DND-41 (cell line): ENCODE measurements around the gene PTPRA.

Experiments
- ATAC-seq: fragments of 200-7000 bp; cut with Tn5 transposase; 3 replicates; pipeline ENCODE4 v1.9.1; 2021; ENCODE audit warnings: low read depth; ENCODE audit not compliant: insufficient read depth
- DNase-seq: peaks from one replicate; pipeline ENCODE4 v3.0.0-alpha.2; 2020
- H2AFZ ChIP-seq: 2 replicates; pipeline ENCODE4 v1.6.0; 2012; ENCODE audit warnings: low read depth, low read length
- H3K27ac ChIP-seq: 2 replicates; pipeline ENCODE4 v1.5.1; 2012; ENCODE audit warnings: low read length, inconsistent platforms
- H3K27me3 ChIP-seq: fragments of 200-600 bp; sonication (generic); 2 replicates; pipeline ENCODE4 v1.6.0; 2012; ENCODE audit warnings: low read length, mild to moderate bottlenecking, inconsistent platforms; ENCODE audit not compliant: insufficient read depth, poor library complexity
- H3K36me3 ChIP-seq: 2 replicates; pipeline ENCODE4 v1.5.1; 2012; ENCODE audit warnings: low read length, inconsistent platforms; ENCODE audit not compliant: insufficient read depth
- H3K4me1 ChIP-seq: 2 replicates; pipeline ENCODE4 v1.5.1; 2012; ENCODE audit warnings: mild to moderate bottlenecking, low read length; ENCODE audit not compliant: insufficient read depth
- H3K4me2 ChIP-seq: 2 replicates; pipeline ENCODE4 v1.6.0; 2012; ENCODE audit warnings: mild to moderate bottlenecking, moderate library complexity, low read length, inconsistent platforms; ENCODE audit not compliant: insufficient read depth
- H3K4me3 ChIP-seq, 2 experiments: fragments of 200-600 bp in 1 of 2; shearing (Covaris generic) in 1 of 2; 2 replicates each; pipeline ENCODE4 v1.5.1; 2012 to 2016; ENCODE audit warnings: inconsistent platforms in 2 of 2, low read length in 2 of 2, mild to moderate bottlenecking in 2 of 2, low read depth in 1 of 2, moderate library complexity in 1 of 2
- H3K79me2 ChIP-seq: 2 replicates; pipeline ENCODE4 v1.6.0; 2012; ENCODE audit warnings: low read length, inconsistent platforms; ENCODE audit not compliant: insufficient read depth
- H3K9ac ChIP-seq: 2 replicates; pipeline ENCODE4 v1.6.0; 2012; ENCODE audit warnings: low read depth, mild to moderate bottlenecking, inconsistent platforms, low read length, moderate library complexity
- H3K9me3 ChIP-seq: 2 replicates; pipeline ENCODE4 v1.5.1; 2012; ENCODE audit warnings: low read length, moderate library complexity, mild to moderate bottlenecking, inconsistent platforms; ENCODE audit not compliant: insufficient read depth, severe bottlenecking
- H4K20me1 ChIP-seq: 2 replicates; pipeline ENCODE4 v1.6.0; 2012; ENCODE audit warnings: low read length; ENCODE audit not compliant: insufficient read depth
- EZH2 ChIP-seq: IDR thresholded peaks from 3 replicates; pipeline ENCODE4 v1.6.1; 2012; ENCODE audit warnings: borderline replicate concordance, low read depth, mild to moderate bottlenecking, moderate library complexity, low read length, inconsistent platforms; ENCODE audit not compliant: severe bottlenecking
- TF ChIP-seq, protein P1 (sequence below): IDR thresholded peaks from 2 replicates; pipeline ENCODE4 v1.5.1; 2012; ENCODE audit warnings: borderline replicate concordance, low read length, moderate library complexity, mild to moderate bottlenecking; ENCODE audit not compliant: poor library complexity, severe bottlenecking; ENCODE audit errors: extremely low read depth

Gene PTPRA

DNA sequence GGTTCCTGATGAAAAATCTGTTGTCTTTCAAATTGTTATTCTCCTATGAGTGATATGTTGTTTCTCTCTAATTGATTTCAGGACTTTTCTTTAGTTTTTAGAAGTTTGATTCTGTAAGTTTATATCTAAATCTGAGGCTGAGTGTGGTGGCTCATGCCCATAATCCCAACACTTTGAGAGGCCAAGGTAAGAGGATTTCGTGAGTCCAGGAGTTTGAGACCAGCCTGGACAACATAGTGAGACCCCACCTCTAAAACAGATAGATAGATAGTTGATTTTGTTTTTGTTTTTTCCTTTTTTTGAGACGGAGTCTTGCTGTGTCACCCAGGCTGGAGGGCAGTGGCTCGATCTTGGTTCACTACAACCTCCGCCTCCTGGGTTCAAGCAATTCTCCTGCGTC, 64.6 kb downstream of the PTPRA start:
- no peak overlapping the region for H3K4me2 ChIP-seq
- H2AFZ ChIP-seq: no peak overlapping the region
- H3K27me3 ChIP-seq: no peaks in the 10 kb centered on the region
- H3K79me2 ChIP-seq: peaks cover 38% of the 10 kb centered on the region
- no peak overlapping the region for H3K9ac ChIP-seq
- H3K36me3 ChIP-seq: no peaks in the 10 kb centered on the region
- DNase-seq: no peak
- no peak overlapping the region for H3K27ac ChIP-seq
- no peak for ATAC-seq
- H3K4me1 ChIP-seq: no peaks in the 10 kb centered on the region
- H3K4me3 ChIP-seq: no peak overlapping the region
- TF ChIP-seq EZH2: no peak
- TF ChIP-seq, protein P1, sequence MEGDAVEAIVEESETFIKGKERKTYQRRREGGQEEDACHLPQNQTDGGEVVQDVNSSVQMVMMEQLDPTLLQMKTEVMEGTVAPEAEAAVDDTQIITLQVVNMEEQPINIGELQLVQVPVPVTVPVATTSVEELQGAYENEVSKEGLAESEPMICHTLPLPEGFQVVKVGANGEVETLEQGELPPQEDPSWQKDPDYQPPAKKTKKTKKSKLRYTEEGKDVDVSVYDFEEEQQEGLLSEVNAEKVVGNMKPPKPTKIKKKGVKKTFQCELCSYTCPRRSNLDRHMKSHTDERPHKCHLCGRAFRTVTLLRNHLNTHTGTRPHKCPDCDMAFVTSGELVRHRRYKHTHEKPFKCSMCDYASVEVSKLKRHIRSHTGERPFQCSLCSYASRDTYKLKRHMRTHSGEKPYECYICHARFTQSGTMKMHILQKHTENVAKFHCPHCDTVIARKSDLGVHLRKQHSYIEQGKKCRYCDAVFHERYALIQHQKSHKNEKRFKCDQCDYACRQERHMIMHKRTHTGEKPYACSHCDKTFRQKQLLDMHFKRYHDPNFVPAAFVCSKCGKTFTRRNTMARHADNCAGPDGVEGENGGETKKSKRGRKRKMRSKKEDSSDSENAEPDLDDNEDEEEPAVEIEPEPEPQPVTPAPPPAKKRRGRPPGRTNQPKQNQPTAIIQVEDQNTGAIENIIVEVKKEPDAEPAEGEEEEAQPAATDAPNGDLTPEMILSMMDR: no peak
- H3K9me3 ChIP-seq: no peaks in the 10 kb centered on the region
- peaks cover 9% of the 10 kb centered on the region; the same call in 1 of the 2 replicates for H4K20me1 ChIP-seq

DNA sequence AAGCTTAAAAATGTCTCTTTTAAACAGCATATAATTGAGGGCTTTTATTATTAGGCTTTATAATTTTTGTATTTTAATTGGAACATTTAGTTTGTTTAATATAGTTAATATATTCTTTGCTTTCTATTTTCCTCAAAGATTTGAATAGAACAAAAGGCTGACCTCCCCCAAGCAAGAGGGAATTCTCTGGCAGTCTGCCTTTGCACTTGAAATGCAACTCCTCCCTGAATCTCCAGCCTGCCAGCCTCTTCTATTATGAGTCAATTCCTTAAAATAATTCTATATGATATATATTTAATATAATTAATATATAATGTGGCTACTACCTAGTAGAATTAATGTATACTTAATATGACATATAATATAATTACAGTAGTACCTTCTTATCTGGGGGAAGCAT, 69.2 kb downstream of the PTPRA start:
- H3K9ac ChIP-seq: no peak overlapping the region
- H3K4me2 ChIP-seq: no peak overlapping the region
- no peak overlapping the region for H3K27ac ChIP-seq
- H3K36me3 ChIP-seq: peaks cover 4% of the 10 kb centered on the region; the same call in 1 of the 2 replicates
- H3K4me1 ChIP-seq: no peaks in the 10 kb centered on the region
- H3K4me3 ChIP-seq: no peak overlapping the region
- no peaks in the 10 kb centered on the region for H3K27me3 ChIP-seq
- peaks cover 47% of the 10 kb centered on the region for H3K79me2 ChIP-seq
- TF ChIP-seq, protein P1: no peak
- no peak for TF ChIP-seq EZH2
- peaks cover 16% of the 10 kb centered on the region; the same call in 1 of the 2 replicates for H4K20me1 ChIP-seq
- H2AFZ ChIP-seq: no peak overlapping the region
- ATAC-seq (no peak), DNase-seq (no peak)
- no peaks in the 10 kb centered on the region for H3K9me3 ChIP-seq

DNA sequence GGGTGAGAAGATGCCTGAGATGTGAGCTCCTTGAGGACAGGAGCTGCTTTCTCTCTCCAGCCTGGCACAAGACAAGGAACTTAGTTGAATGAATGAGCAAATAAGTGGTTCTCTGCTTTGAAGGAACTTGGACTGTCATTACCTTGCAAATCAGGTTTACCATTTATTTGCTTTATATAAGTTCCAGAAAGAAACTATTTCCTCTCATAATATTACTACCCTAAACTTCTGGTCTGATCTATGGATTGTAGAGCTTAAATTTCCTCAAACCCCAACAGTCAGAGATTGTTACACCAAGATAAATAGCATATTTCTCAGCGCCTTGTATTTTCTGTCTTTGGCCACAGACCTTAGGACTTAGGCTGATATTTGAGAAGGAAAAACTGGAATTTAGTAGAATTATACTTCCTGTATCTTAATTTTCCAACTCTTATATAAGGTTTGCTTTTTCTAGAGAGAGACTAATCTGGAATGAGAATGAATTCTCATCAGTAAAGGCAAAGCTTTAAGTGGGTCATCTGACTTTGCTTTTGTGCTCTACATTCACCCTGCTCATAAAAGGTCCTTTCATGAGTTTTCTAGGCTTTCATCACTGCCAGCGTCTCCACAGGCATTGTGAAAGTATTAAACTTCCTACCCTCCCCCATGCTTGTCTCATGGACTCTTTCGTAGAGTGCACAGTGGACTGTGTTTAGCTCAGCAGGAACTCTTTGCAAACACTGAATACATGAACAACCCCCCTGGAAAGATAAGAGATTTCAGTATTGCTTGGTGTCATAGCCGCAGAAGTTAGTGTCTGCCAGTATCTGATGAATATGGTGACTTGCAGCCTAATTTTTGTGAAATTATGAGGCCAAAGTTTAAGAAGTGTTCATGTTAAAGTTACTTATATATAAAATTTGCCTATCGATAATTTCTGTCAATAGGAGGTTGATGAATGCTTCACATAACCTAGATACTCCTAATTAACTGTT, 74.0 kb downstream of the PTPRA start:
- no peaks in the 10 kb centered on the region for H3K4me1 ChIP-seq
- TF ChIP-seq EZH2: no peak
- TF ChIP-seq, protein P1: no peak
- H3K27ac ChIP-seq: no peak overlapping the region
- H3K4me3 ChIP-seq: no peak overlapping the region
- no peaks in the 10 kb centered on the region for H3K9me3 ChIP-seq
- no peak overlapping the region for H3K4me2 ChIP-seq
- no peak for DNase-seq
- H3K9ac ChIP-seq: no peak overlapping the region
- ATAC-seq: no peak
- H2AFZ ChIP-seq: no peak overlapping the region
- peaks cover 17% of the 10 kb centered on the region for H3K36me3 ChIP-seq
- H3K27me3 ChIP-seq: no peaks in the 10 kb centered on the region
- peaks cover 6% of the 10 kb centered on the region; the same call in 1 of the 2 replicates for H4K20me1 ChIP-seq
- H3K79me2 ChIP-seq: peaks cover 18% of the 10 kb centered on the region
